VCaP (cell line): ENCODE results near the gene GSDME.

Experiments
- H3K27ac ChIP-seq: fragments of 450-650 bp; 2 replicates; pipeline ENCODE4 v1.5.1; 2017
- CTCF ChIP-seq: fragments of 450-650 bp; conservative IDR thresholded peaks from 2 replicates; pipeline ENCODE4 v1.5.1; 2017; ENCODE audit warnings: mild to moderate bottlenecking, moderate library complexity

The GSDME gene

GRCh38 chr7:24653316-24654085 lies 103.8 kb downstream of the GSDME start:
- H3K27ac ChIP-seq: no peak overlapping the region
- no peak for TF ChIP-seq CTCF

- TF ChIP-seq CTCF: no peak
- no peak overlapping the region for H3K27ac ChIP-seq
Measured at GRCh38 chr7:24652251-24652939, 104.9 kb downstream of the GSDME start.
